HG02938 (cell line): ENCODE results near the gene IDUA.
"Not testable (repeated sequence)": the region's sequence is repeated elsewhere in the genome, so short reads cannot be mapped to it uniquely, and the experiment has no call there.

Experiments
- ATAC-seq: cut with Tn5 transposase; IDR thresholded peaks from one replicate; pipeline ENCODE4 v1.9.1; 2021; ENCODE audit warnings: mild to moderate bottlenecking, moderate library complexity; ENCODE audit not compliant: unreplicated experiment

The IDUA gene

GRCh38 chr4:999240-999863 is 12.5 kb downstream of the IDUA start:
- ATAC-seq: not testable (repeated sequence)

GRCh38 chr4:999882-1000425 is 13.1 kb downstream of the IDUA start:
- ATAC-seq: no peak

GRCh38 chr4:1000686-1001260 is 13.9 kb downstream of the IDUA start:
- ATAC-seq: no peak

GRCh38 chr4:1001561-1002130 is 14.8 kb downstream of the IDUA start:
- ATAC-seq: no peak

- ATAC-seq: no peak
Measured at GRCh38 chr4:1002131-1002630, 15.3 kb downstream of the IDUA start.

GRCh38 chr4:1002631-1003251 is 15.9 kb downstream of the IDUA start:
- ATAC-seq: no peak

- ATAC-seq: no peak
Measured at GRCh38 chr4:1003271-1004070, 16.6 kb downstream of the IDUA start.

GRCh38 chr4:1004071-1004418 is 17.2 kb downstream of the IDUA start:
- ATAC-seq: no peak

- no peak for ATAC-seq
Measured at GRCh38 chr4:1004557-1005485, 18.0 kb downstream of the IDUA start.

- no peak for ATAC-seq
Measured at GRCh38 chr4:1006856-1007255, 20.0 kb downstream of the IDUA start.

GRCh38 chr4:1008840-1009541 is 22.1 kb downstream of the IDUA start:
- no peak for ATAC-seq

GRCh38 chr4:1009542-1010394 is 22.9 kb downstream of the IDUA start:
- no peak for ATAC-seq

- no peak for ATAC-seq
Measured at GRCh38 chr4:1010395-1011021, 23.7 kb downstream of the IDUA start.

GRCh38 chr4:1011022-1011665 is 24.3 kb downstream of the IDUA start, which contains the start of gene FGFRL1:
Gene FGFRL1, plus strand, starts transcription at chr4:1011626. Its CDS starts 860 bp downstream, at chr4:1012486.
- ATAC-seq: no peak

- ATAC-seq: no peak
Measured at GRCh38 chr4:1011666-1012033, 24.8 kb downstream of the IDUA start.

GRCh38 chr4:1012034-1012739 is 25.3 kb downstream of the IDUA start:
- ATAC-seq: no peak
